ENCODE data around the gene POLR3K.
A peak's percentile ranks its signal among the peaks of the same experiment; 100 is the strongest.

Gene POLR3K

DNA sequence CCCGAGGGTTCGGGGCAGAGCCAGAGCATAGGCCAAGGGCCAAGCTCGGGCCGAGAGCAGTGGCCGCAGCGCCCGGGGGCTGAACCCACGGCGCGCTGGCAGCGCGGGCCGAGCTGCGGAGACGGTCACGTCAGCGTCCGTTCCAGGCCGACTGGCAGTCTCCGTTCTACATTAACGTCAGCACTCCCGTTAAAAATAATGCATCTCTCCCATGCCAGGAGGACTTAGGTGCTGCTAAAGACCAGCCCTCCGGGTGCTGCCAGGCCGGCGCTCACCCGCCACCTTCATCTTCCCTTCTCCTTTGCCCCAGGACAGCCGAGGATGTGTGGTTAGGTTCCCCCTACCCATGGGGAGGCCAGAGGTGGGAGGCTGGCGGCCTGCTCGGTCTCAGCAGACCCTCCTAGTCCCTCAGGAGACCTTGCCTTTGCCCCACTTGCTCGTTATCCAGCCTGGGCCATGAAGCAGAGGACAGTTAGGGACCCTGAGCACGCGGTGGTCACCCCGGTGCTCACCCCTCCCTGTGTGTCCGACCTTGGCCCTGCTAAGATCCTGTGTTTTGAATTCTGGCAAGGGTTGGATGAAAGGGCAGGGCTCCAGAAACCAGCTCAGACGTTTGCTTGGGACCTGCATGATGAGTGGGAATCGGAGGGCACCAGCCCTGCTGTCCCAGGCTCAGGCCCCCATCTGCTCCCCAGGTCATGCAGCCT is 25.2 kb upstream of the POLR3K start:
- peak; percentile 43 for DNase-seq (ENCODE audit: low read depth)
- peak overlapping the region; percentile 81 for H3K4me3 ChIP-seq (ENCODE audit: low read depth, low read length)
- TF ChIP-seq, protein P1, sequence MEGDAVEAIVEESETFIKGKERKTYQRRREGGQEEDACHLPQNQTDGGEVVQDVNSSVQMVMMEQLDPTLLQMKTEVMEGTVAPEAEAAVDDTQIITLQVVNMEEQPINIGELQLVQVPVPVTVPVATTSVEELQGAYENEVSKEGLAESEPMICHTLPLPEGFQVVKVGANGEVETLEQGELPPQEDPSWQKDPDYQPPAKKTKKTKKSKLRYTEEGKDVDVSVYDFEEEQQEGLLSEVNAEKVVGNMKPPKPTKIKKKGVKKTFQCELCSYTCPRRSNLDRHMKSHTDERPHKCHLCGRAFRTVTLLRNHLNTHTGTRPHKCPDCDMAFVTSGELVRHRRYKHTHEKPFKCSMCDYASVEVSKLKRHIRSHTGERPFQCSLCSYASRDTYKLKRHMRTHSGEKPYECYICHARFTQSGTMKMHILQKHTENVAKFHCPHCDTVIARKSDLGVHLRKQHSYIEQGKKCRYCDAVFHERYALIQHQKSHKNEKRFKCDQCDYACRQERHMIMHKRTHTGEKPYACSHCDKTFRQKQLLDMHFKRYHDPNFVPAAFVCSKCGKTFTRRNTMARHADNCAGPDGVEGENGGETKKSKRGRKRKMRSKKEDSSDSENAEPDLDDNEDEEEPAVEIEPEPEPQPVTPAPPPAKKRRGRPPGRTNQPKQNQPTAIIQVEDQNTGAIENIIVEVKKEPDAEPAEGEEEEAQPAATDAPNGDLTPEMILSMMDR (IDR thresholded peaks at IDR 0.05; ENCODE audit: insufficient read depth, low read depth, low read length, missing control alignments) = no peak

DNA sequence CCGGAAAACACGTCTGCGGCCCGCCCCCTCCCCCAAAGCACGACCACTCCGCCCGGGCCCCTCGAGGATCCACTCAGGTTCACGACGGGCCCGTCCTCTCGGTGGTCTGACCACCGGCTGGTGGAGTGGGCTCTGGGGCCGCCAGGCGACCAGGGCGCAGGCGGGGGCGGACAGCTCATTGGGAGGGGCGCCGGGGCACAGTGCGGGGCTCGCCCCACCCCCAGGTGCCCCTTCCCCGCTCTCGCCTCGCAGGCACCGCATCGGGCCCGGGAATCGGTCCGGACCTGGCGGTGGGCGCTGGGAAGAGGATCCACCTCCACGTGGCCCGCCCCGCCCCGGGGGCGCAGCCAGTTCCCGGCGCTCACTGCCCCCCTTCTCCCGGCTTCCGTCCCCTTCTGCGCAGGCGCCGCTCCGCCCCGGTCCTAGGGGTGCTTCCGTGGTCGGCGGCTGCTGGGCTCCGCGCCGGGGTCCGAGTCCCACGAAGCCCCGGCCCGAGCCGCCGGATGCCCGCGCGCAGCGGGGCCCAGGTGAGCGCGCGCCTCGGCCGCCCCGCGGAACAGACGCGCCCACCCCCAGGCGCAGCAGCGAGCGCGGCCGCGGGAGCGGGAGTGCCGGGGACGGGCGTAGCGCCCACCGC is 24.5 kb upstream of the POLR3K start, which contains the start of gene MPG:
Gene MPG, plus strand, starts transcription at position 419 of the 637 bp plus-strand sequence. Its CDS starts 85 bp downstream, at position 504.
- TF ChIP-seq, protein P1 (IDR thresholded peaks at IDR 0.05; ENCODE audit: insufficient read depth, low read depth, low read length, missing control alignments) = no peak
- peak; percentile 90 for DNase-seq (ENCODE audit: low read depth)
- peak within 1 kb of the TSS; percentile 81 for H3K4me3 ChIP-seq (ENCODE audit: low read depth, low read length)

DNA sequence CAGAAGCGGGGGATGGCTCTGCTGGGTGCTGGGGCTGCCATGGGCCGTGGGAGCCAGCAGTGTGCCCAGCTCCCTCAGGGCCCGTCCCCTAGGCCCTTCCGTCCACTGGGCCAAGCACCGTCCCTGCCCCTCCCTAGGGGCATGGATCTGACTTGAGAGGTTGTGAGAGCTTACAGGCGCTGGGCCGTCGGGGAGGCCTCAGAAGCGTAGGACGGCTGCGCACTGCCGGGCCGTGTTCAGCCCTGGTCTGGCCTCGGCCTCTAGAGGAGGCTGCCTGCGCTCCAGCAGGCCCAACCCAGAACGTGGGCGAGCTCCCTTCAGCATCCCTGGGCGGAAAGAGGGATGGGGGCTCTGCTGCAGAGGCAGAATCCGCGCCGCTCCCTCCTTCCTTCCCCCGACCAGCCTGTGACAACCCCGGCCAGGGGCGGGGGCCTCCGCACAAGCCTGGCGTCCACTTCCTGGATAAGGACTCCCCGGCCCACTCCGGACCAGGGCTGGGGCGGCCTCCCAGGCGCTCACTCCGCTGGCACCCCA is 23.9 kb upstream of the POLR3K start:
- peak; percentile 76 for DNase-seq (ENCODE audit: low read depth)

DNA sequence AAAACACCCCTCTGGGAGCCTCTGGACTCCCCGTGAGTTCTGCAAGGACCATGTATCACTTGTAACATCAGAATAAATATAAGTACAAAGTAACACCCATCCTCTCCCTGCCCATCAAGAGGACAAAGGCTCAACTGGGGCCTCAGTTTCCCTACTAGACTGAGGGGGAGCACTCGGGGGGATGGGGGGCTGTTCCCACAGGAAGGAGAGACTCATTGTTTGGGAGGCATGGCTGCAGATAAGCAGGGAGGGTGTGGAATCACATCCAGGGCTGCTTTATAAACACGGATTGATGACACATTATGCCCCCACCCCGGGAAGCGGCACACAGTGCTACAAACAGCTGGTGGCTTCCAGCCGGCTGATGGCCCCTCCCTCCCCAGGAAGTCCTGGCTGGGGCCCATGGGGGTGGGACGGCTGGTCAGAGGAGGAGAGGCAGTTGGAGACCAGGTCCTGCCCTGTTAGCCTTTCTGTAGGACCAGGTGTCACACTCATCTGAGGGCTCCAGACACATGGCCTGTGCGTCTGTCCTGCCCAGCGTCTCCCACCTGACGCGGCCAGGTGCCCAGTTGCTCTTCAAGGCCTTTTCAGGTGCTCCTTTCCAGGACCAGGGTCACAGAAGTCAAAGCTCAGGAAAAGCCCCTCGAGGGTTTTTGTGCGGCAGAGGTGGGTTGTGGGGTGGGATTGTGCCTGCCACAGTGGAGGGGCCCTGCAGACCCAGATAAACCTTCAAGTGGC is 23.3 kb upstream of the POLR3K start:
- TF ChIP-seq, protein P1 (IDR thresholded peaks at IDR 0.05; ENCODE audit: insufficient read depth, low read depth, low read length, missing control alignments) = no peak
- DNase-seq (ENCODE audit: low read depth) = no peak
- H3K4me3 ChIP-seq (ENCODE audit: low read depth, low read length) = peak overlapping the region; percentile 81

More for the DNA sequence above, 23.9 kb upstream of the POLR3K start:
- TF ChIP-seq, protein P1 (IDR thresholded peaks at IDR 0.05; ENCODE audit: insufficient read depth, low read depth, low read length, missing control alignments) = no peak
- peak overlapping the region; percentile 81 for H3K4me3 ChIP-seq (ENCODE audit: low read depth, low read length)

DNA sequence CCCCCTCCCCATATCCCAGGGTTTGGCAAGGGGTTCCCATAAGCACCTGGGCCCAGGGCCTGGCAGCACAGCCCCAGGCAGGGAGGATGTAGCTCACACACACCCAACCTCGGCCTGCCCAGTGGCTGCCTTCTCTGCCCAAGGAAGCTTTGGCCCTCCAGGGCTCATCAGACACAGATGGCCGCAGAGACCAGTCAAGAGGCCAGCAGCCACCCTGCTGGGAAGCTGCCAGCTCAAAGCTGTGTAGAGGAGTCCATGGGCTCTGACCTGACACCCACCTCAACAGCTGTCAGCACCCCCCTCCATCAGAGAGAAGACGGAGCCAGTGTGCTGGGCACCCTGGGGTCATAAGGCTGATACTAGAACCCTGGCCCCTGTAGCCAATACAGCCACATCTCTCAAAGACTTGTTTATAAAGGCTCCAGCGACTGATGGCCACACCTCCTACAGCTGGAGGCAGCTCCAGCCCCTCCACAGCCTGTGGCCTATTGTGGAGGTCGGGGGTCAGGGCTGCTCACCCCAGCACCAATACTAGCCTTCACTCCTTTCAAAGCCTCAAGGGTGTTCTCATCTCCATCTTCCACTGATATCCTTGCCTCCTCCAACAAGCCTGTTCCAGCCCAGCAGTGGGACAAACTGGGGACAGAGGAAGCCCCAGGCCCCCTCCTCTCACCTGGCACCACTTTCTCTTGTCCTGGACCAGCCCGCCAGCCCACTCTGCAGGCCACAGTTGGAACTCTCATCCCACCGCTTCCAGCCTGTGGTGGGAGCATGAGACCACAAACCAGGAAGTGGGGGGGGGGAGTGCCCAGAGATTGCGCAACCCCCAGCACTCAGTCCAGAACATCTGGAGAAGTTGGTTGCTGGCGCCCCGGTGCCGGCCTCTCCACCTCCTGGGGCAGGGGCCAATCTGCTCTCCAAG is 22.4 kb upstream of the POLR3K start:
- TF ChIP-seq, protein P1 (IDR thresholded peaks at IDR 0.05; ENCODE audit: insufficient read depth, low read depth, low read length, missing control alignments) = no peak
- no peak overlapping the region for H3K4me3 ChIP-seq (ENCODE audit: low read depth, low read length)
- no peak for DNase-seq (ENCODE audit: low read depth)

Measured in GM12865 (cell line).